HUDEP-2 (cell line): ENCODE data around the gene MYO1F.
"Not testable (repeated sequence)": the region's sequence is repeated elsewhere in the genome, so short reads cannot be mapped to it uniquely, and the experiment has no call there.

Source experiments
- DNase-seq, 76 experiments: peaks; one replicate each; lab custom pipeline; 2025; ENCODE audit not compliant: unreplicated experiment in 76 of 76; lab: John Stamatoyannopoulos, UW

MYO1F gene

DNA sequence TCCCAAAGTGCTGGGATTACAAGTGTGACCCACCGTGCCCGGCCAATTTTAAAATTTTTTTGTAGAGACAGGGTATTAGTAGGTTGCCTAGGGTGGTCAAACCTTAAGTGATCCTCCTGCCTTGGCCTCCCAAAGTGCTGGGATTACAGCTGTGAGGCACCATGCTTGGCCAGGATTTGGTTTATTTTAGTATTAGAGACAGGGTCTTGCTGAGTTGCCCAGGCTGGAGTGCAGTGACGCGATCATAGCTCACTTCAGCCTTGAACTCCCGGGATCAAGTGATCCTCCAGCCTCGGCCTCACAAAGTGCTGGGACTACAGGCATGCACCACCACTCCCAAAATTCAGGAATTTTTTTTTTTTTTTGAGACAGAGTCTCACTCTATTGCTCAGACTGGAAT is 57.9 kb downstream of the MYO1F start:
- DNase-seq, result no peak

- no peak for DNase-seq
These were observed 58.7 kb downstream of the MYO1F start for GRCh38 chr19:8518536-8518935.

- peak in 1 of 76 experiments; percentile 15 for DNase-seq
These were observed 59.4 kb downstream of the MYO1F start for GRCh38 chr19:8517551-8518442.

DNA sequence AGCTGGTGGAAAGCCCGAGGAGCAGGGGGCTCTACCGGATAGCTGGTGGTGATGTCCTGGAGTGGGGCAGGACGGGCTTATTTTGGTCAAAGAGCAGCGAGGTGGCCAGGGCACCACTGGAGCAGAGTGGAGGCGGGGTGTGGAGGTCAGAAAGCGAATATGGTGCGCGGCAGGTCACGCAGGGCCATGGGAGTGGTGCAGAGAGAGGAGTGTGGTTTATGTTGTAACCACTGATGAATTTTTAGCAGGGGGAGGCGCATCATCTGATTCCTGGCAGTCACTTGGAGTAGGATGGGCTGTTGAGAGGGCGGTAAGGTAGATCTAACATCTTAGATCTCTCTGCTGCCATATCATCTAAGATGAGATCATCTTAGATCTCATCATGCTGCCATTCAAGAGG is 61.9 kb downstream of the MYO1F start:
- DNase-seq, result peak in 4 of 76 experiments; percentile 12 to 39 (median 28)

GRCh38 chr19:8514505-8515009 is 62.7 kb downstream of the MYO1F start:
- DNase-seq, result not testable (repeated sequence)

DNA sequence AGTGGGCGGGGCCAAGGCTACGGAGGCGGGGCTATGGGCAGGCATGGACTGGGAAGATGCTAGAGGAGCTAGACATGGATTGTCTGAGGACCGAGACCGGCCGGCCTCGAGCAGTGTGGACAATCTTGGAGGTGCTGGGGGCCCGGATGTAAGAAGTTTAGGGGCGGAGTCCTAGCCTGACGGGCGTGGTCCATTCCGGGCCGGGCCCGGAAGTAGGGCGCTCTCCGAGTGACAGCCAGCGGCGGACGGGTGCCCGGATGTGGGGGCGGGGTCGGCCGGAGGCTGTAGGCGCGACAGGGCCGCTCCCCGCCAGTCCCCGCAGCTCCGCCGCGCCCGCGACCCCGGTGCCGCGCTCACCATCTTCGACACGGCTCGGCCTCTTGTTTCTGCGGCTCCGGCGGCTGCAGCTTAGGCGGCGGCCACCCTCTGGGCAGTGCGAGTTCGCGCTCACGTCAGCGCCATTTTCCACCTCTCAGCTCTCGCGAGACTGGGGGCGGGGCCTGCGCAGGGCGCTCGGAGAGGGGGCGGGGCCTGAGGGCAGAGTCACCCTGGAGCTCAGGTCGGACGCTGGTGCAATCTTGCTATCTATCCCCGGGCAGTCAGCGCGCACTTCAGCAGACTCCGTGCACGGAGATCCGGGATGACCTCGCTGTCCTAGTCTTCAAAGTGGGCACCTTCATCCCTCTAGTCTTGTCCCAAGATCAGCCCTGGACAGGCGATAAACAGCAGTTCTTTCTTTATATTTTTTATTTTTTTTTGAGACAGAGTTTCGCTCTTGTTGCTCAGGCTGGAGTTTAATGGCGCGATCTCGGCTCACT is 63.3 kb downstream of the MYO1F start, which contains the start of gene ZNF414:
TSS of gene ZNF414 (minus strand) at position 481 of the 818 bp plus-strand sequence. CDS start at position 360, 121 bp downstream.
- peak; percentile 71 to 100 (median 96) for DNase-seq

DNA sequence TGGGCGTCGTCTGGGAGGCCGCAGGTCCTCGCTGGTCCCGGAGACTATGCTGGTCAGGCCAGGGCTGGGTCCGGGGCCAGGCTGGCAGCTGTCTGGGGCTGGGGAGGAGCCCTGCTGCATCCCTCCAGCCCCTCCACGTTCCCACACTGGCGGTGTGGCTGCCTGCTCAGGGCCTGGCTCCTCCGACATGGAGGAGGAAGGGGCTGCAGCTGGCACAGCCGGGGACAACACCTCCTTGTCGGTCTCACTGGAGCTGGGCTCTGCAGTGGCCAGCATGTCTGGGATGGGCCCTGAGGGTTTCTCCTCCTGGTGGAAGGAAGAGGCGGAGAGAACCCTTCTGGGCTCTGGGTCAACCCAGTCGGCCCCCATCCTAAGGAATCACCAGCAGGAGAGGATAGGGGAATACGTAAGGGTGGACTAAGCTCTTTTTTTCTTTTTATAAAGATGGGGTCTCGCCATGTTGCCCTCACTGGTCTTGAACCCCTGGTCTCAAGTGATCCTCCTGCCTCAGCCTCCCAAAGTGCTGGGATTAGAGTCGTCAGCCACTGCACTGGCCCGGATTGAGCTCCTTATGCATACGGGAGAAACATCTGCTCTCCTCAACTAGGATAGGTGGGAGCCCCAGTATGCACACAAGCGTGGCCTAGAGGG is 64.1 kb downstream of the MYO1F start:
- no peak for DNase-seq

GRCh38 chr19:8512115-8512967 is 64.9 kb downstream of the MYO1F start:
- peak in 53 of 76 experiments; percentile 8 to 70 (median 51) for DNase-seq

DNA sequence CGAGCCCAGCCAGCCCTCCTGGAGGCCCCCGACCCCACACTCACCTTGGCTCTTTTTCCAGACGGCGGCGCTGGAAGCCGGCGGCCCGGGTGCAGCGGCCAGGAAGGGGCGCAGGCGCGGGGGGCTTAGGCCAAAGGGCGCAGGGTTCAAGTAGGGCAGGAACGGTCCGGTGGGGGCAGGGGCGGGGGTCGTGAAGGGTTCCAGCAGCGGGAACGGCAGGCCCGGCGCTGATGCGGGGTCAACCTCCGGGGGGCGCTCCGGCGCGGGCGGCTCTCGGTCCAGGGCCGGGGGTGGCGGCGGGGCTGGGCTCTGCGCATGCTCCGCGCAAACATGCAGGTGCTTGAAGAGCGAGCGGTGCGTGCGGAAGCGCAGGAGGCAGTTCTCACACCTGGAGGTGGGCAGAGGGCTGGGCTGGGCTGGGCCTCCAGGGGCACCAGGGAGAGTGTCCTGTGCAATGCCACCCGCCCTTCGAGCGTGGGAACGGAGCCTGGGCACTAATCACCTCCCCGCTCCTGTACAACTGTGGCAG is 65.6 kb downstream of the MYO1F start:
- DNase-seq, result no peak

DNA sequence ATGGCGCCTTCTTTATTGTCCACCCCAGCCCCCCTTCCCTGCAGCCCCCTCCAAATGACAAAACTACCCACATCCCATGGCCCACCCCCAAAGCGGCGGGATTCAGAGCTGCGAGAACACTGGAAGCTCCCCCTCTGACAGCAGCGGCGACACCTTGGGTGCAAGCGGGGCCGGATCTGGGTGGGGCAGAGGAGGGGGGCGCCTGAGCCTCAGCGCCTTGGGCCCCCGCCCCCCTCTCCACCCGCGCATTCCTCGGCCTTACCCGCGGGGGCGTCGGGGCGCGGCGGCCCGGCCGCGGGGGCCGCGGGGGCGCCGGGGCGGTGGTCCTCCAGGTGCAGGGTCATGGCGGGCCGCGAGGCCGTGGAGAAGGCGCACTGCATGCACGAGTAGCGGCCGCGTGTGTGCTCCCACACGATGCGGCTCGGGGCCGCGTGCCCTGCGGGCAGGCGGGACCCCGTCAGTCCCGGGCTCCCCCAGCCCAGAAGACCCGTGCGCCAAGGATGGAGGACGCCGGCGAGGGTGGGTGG is 66.6 kb downstream of the MYO1F start:
- DNase-seq, result no peak

GRCh38 chr19:8506402-8506957 is 70.8 kb downstream of the MYO1F start:
- peak in 1 of 76 experiments; percentile 17 for DNase-seq

DNA sequence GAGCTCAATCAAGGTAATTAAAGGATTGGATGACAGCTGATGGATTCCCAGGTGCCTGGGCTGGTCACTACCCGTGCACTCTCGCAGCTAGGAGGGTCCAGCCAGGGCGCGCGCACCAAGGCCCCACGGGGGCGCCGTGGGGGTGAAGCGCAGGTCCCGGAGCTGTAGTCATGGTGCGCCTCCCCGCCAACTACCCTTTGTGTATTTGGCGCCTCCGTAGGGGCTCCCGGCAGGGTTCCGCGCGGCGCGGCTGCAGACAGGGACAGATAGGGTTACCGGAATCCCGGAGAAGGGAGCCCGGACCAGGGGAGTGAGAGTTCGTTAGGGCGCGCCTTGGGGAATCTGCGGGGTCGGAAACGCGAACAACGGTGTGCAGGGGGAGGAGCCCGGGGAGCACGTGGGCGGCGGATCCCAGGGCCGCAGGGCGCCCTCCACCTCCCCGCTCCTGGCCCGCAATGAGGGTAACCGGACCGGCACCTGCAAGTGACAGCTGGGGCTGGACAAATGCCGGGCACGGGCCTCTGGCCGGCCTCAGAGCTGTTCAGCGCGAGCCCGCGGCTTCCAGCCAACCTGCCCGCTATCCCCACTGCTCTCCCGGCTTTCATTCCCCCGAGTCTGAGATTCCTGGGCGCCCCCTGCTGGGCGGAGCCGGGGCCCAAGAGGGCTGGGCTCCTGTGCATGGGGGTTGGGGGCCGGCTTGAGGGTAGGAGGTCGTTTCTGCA is 71.4 kb downstream of the MYO1F start:
- DNase-seq, result peak in 57 of 76 experiments; percentile 16 to 90 (median 61)

GRCh38 chr19:8504919-8505318 is 72.3 kb downstream of the MYO1F start:
- no peak for DNase-seq

DNA sequence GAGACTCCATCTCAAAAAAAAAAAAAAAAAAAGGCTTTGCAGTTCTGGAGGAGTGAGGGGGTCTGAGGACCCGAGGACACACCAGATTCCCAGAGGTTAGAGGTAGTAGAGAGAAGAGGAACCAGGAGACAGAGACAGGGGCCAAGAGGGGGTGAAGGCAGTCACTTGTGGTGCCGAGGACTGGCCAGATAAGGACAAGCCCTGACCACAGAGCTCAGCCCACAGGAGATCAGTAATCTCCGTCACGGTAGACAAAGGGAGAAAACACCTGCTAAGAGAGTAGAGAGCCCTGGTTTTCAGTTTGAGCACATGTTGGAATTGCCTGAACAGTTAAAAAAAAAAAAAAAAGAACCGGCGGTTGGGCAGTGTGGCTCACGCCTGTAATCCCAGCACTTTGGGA is 73.1 kb downstream of the MYO1F start:
- DNase-seq, result peak in 32 of 76 experiments; percentile 12 to 70 (median 34)

DNA sequence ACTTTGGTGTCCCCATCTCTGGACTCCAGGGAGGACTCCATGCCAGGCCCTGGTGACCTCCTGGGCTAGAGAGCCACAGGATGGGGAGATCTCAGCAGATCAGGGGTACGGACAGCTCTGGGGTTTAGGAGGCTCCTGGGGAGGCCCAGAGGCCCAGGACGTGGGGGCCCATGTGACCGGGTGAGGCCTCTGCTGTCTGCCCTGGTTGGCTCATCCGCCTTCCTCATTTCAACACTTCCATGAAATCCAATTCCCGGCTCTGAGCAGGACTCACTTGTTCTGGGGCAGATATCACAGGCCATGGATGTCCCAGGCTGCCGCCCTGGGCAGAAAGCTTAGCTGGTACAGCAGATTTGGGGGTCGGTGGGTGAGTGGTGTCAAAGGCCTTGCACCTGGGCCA is 73.7 kb downstream of the MYO1F start:
- no peak for DNase-seq

- DNase-seq, result no peak
These were observed 75.3 kb downstream of the MYO1F start for GRCh38 chr19:8501981-8502380.

DNA sequence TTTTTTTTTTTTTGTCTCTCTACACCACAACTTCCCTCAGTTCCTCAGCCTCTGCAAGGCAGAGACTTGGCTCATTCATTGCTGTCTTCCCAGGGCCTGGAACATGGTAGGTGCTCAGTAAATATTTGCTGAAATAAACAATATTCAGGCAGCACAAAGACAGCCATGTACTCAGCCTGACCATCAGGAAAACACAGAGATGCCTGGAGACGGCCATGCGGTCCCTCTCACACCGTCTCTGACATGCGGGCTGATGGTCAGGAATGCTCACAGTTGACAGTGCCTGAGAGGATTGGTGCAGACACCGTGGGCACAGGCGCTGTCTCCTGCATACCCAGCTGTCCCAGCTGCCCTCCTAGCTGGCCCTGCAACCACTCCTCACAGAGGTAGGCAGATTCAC is 75.7 kb downstream of the MYO1F start:
- DNase-seq, result no peak

GRCh38 chr19:8500158-8500557 is 77.1 kb downstream of the MYO1F start:
- no peak for DNase-seq
